Measurements from ENCODE around the gene HSF4.

DNA sequence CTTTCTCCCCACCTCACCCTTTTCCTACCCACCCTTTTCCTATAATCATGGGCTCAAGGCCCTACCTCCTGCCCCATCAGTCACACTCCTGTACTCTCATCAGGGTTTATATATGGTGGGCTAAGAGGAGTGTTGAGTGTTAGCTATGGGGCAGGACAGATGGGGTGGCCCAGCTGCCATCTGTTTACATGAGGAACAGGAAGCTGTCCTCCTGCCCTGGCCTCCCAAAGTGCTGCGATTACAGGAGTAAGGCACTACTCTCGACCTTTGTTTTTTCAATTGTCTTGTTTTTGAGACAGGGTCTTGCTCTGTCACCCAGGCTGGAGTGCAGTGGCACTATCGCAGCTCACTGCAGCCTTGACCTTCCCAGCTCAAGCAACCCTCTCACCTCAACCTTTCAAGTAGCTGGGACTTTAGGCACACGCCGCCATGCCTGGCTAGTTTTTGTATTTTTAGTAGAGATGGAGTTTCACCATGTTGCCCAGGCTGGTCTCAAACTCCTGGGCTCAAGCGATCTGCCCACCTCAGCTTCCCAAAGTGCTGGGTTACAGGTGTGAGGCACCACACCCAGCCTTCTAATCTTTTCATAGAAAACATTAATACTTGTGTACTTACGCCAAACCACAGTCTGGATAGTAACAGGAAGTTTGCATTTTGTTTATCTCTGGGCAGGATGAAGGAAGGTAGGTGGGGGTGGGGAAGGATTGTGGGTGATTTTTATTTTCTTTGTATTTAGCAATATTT is 6.5 kb upstream of the HSF4 start:
- no peak for TF ChIP-seq CTCF (IDR thresholded peaks at IDR 0.05)
- no peak for TF ChIP-seq MLX (CRISPR knock-in tag; IDR thresholded peaks at IDR 0.05)
- TF ChIP-seq, protein P1, sequence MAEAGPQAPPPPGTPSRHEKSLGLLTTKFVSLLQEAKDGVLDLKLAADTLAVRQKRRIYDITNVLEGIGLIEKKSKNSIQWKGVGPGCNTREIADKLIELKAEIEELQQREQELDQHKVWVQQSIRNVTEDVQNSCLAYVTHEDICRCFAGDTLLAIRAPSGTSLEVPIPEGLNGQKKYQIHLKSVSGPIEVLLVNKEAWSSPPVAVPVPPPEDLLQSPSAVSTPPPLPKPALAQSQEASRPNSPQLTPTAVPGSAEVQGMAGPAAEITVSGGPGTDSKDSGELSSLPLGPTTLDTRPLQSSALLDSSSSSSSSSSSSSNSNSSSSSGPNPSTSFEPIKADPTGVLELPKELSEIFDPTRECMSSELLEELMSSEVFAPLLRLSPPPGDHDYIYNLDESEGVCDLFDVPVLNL (CRISPR knock-in tag; IDR thresholded peaks at IDR 0.05; ENCODE audit: borderline replicate concordance, low read depth) = no peak
- no peak for TF ChIP-seq MAX (CRISPR knock-in tag; IDR thresholded peaks at IDR 0.05)
- no peak for TF ChIP-seq ZNF232 (CRISPR knock-in tag; IDR thresholded peaks at IDR 0.05)
- TF ChIP-seq TP53 (CRISPR knock-in tag; IDR thresholded peaks at IDR 0.05) = no peak
- TF ChIP-seq, protein P2, sequence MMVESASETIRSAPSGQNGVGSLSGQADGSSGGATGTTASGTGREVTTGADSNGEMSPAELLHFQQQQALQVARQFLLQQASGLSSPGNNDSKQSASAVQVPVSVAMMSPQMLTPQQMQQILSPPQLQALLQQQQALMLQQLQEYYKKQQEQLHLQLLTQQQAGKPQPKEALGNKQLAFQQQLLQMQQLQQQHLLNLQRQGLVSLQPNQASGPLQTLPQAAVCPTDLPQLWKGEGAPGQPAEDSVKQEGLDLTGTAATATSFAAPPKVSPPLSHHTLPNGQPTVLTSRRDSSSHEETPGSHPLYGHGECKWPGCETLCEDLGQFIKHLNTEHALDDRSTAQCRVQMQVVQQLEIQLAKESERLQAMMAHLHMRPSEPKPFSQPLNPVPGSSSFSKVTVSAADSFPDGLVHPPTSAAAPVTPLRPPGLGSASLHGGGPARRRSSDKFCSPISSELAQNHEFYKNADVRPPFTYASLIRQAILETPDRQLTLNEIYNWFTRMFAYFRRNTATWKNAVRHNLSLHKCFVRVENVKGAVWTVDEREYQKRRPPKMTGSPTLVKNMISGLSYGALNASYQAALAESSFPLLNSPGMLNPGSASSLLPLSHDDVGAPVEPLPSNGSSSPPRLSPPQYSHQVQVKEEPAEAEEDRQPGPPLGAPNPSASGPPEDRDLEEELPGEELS (CRISPR knock-in tag; IDR thresholded peaks at IDR 0.05) = no peak
- no peak for TF ChIP-seq SMAD3 (CRISPR knock-in tag; IDR thresholded peaks at IDR 0.05; ENCODE audit: borderline replicate concordance)
- TF ChIP-seq NR3C1 (CRISPR knock-in tag; conservative IDR thresholded peaks at IDR 0.05; ENCODE audit: low read depth) = no peak
- TF ChIP-seq ZNF512 (CRISPR knock-in tag; IDR thresholded peaks at IDR 0.05; ENCODE audit: borderline replicate concordance) = no peak
- TF ChIP-seq SP1 (CRISPR knock-in tag; conservative IDR thresholded peaks at IDR 0.05) = no peak
- no peak for TF ChIP-seq ESRRA (CRISPR knock-in tag; IDR thresholded peaks at IDR 0.05; ENCODE audit: borderline replicate concordance)
- no peak for TF ChIP-seq ELF4 (CRISPR knock-in tag; IDR thresholded peaks at IDR 0.05; ENCODE audit: low read depth)
- no peak for TF ChIP-seq FOXP1 (CRISPR knock-in tag; IDR thresholded peaks at IDR 0.05; ENCODE audit: borderline replicate concordance)
